Measurements from ENCODE around the gene TRAPPC1.
A peak's percentile ranks its signal among the peaks of the same experiment; 100 is the strongest.

Gene TRAPPC1

GRCh38 chr17:7940743-7941142 is 9.0 kb upstream of the TRAPPC1 start:
- DNase-seq (ENCODE audit: low read depth) = no peak

- no peak for DNase-seq (ENCODE audit: low read depth)
These were observed 8.3 kb upstream of the TRAPPC1 start for GRCh38 chr17:7940034-7940433.

GRCh38 chr17:7935859-7936258 is 4.1 kb upstream of the TRAPPC1 start:
- no peak for DNase-seq (ENCODE audit: low read depth)

- DNase-seq (ENCODE audit: low read depth) = no peak
These were observed 1.2 kb upstream of the TRAPPC1 start for GRCh38 chr17:7932949-7933348.

GRCh38 chr17:7932483-7932891 is 741 bp upstream of the TRAPPC1 start:
- no peak for DNase-seq (ENCODE audit: low read depth)

- DNase-seq (ENCODE audit: low read depth) = no peak
These were observed 710 bp downstream of the TRAPPC1 start for GRCh38 chr17:7930841-7931631.

- DNase-seq (ENCODE audit: low read depth) = no peak
These were observed 2.4 kb downstream of the TRAPPC1 start, which contains the start of gene KCNAB3 for GRCh38 chr17:7929158-7930023. KCNAB3 (minus strand) TSS chr17:7929856; CDS start chr17:7929435, 421 bp downstream.

GRCh38 chr17:7927596-7927995 is 4.2 kb downstream of the TRAPPC1 start:
- DNase-seq (ENCODE audit: low read depth) = no peak

- DNase-seq (ENCODE audit: low read depth) = peak; percentile 73
These were observed 8.7 kb downstream of the TRAPPC1 start for GRCh38 chr17:7922845-7923628.

- no peak for DNase-seq (ENCODE audit: low read depth)
These were observed 9.4 kb downstream of the TRAPPC1 start for GRCh38 chr17:7922269-7922844.

GRCh38 chr17:7916808-7917207 is 14.9 kb downstream of the TRAPPC1 start:
- DNase-seq (ENCODE audit: low read depth) = no peak

- DNase-seq (ENCODE audit: low read depth) = no peak
These were observed 15.4 kb downstream of the TRAPPC1 start for GRCh38 chr17:7916385-7916682.

GRCh38 chr17:7915611-7916384 is 15.9 kb downstream of the TRAPPC1 start, which contains the start of gene RNF227:
RNF227 (minus strand) TSS chr17:7916289; CDS start chr17:7916195, 94 bp downstream.
- DNase-seq (ENCODE audit: low read depth) = peak; percentile 69

- no peak for DNase-seq (ENCODE audit: low read depth)
These were observed 16.6 kb downstream of the TRAPPC1 start for GRCh38 chr17:7915179-7915610.

GRCh38 chr17:7912927-7913524 is 18.7 kb downstream of the TRAPPC1 start:
- no peak for DNase-seq (ENCODE audit: low read depth)

- DNase-seq (ENCODE audit: low read depth) = no peak
These were observed 20.6 kb downstream of the TRAPPC1 start for GRCh38 chr17:7911116-7911515.

GRCh38 chr17:7910711-7911110 is 21.0 kb downstream of the TRAPPC1 start:
- DNase-seq (ENCODE audit: low read depth) = no peak

- DNase-seq (ENCODE audit: low read depth) = no peak
These were observed 21.5 kb downstream of the TRAPPC1 start for GRCh38 chr17:7910281-7910680.

GRCh38 chr17:7909089-7909488 is 22.7 kb downstream of the TRAPPC1 start:
- DNase-seq (ENCODE audit: low read depth) = no peak
